DOHH2 (cell line): ENCODE measurements around the gene CAMTA1.

Experiments used
- EZH2phosphoT487 ChIP-seq: fragments of 200-600 bp; sonication (generic); IDR thresholded peaks from 2 replicates; pipeline ENCODE4 v1.6.1; 2017; ENCODE audit warnings: borderline replicate concordance, mild to moderate bottlenecking, antibody characterized with exemption, low read length, moderate library complexity, mixed read lengths
- TF ChIP-seq, protein P1 (sequence below): fragments of 200-600 bp; sonication (generic); IDR thresholded peaks from one replicate; pipeline ENCODE4 v1.5.1; 2014; ENCODE audit warnings: antibody characterized with exemption, mild to moderate bottlenecking, low read depth, low read length; ENCODE audit not compliant: poor library complexity, severe bottlenecking

DNA sequence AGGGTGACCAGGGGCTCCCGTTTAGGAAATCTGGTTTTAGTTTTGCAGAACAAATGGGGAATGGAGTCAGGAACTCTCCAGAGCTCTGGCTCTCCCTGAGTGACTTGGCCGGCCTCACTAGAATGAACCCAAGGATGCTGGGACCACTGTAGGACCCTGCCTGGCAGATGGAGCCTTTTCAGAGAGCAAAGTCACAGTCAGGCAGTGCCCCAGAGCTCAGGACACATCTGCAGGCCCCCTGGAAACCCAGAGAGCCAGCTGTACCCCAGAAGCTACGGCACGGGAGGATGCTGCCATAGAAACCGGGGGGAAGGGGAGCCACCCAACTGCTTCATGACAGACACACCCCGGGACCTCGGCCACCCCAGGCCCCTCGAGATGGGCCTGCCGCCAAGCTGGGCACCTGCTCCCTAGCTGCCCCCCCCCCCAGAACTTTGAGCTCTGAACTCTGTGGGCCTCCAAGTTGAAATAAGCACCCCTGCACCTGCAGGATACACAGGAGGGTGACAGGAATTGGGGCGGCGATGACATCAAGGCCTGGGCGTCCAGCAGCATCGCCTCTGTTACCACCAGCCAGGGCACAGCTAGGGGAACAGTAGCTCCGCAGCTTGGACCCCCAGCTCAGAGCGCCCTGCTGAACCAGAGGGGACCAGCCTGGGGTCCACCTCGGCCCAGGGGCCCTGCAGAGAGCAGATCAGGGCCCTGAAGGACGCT, 894.1 kb downstream of the CAMTA1 start:
- TF ChIP-seq, protein P1, sequence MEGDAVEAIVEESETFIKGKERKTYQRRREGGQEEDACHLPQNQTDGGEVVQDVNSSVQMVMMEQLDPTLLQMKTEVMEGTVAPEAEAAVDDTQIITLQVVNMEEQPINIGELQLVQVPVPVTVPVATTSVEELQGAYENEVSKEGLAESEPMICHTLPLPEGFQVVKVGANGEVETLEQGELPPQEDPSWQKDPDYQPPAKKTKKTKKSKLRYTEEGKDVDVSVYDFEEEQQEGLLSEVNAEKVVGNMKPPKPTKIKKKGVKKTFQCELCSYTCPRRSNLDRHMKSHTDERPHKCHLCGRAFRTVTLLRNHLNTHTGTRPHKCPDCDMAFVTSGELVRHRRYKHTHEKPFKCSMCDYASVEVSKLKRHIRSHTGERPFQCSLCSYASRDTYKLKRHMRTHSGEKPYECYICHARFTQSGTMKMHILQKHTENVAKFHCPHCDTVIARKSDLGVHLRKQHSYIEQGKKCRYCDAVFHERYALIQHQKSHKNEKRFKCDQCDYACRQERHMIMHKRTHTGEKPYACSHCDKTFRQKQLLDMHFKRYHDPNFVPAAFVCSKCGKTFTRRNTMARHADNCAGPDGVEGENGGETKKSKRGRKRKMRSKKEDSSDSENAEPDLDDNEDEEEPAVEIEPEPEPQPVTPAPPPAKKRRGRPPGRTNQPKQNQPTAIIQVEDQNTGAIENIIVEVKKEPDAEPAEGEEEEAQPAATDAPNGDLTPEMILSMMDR: no peak
- TF ChIP-seq EZH2phosphoT487: no peak
